ENCODE results near the gene PRKCH. TPM values are rescaled to one million over a fixed set of nuclear protein-coding genes. Genes with fewer than 3 reads are reported as not detected.

PRKCH gene
- total and polyA plus RNA-seq, 12 donors: 8.3 to 25.1 (median 17.7) TPM

GRCh38 chr14:61553730-61554641 is 232.6 kb downstream of the PRKCH start:
- no peak overlapping the region for H3K4me3 ChIP-seq
- H3K27me3 ChIP-seq: no peaks in the 10 kb centered on the region
- no peak for DNase-seq
- peak in 2 of 8 donors; percentile 26 to 43 for ATAC-seq
- peaks cover 0 to 58% (median 21%) of the 10 kb centered on the region in 9 donors for H3K4me1 ChIP-seq
- TF ChIP-seq CTCF (IDR thresholded peaks at IDR 0.05): no peak
- intact Hi-C loops (cut with DNase I): no loop called here
- H3K36me3 ChIP-seq: peaks cover 0 to 28% (median 2%) of the 10 kb centered on the region in 9 donors
- peak overlapping the region in 8 of 10 donors; percentile 52 to 92 (median 72) for H3K27ac ChIP-seq
- 68 to 78% methylated on average over 11 of the region's 11 CpGs for WGBS, 2 donors
- no peaks in the 10 kb centered on the region for H3K9me3 ChIP-seq

GRCh38 chr14:61555056-61555838 is 233.9 kb downstream of the PRKCH start:
- DNase-seq (no peak), ATAC-seq (no peak)
- Histone ChIP-seq H3K27me3 (no peaks in the 10 kb centered on the region), H3K36me3 (peaks cover 0 to 16% (median 0%) of the 10 kb centered on the region in 9 donors), H3K4me3 (no peak overlapping the region), H3K27ac (peak overlapping the region in 2 of 10 donors; percentile 27 to 92), H3K9me3 (no peaks in the 10 kb centered on the region), H3K4me1 (peaks cover 0 to 57% (median 27%) of the 10 kb centered on the region in 9 donors)
- TF ChIP-seq CTCF (IDR thresholded peaks at IDR 0.05): no peak
- intact Hi-C loops (cut with DNase I): no loop called here
- WGBS, 2 donors: 62 to 68% methylated on average over 6 of the region's 6 CpGs

DNA sequence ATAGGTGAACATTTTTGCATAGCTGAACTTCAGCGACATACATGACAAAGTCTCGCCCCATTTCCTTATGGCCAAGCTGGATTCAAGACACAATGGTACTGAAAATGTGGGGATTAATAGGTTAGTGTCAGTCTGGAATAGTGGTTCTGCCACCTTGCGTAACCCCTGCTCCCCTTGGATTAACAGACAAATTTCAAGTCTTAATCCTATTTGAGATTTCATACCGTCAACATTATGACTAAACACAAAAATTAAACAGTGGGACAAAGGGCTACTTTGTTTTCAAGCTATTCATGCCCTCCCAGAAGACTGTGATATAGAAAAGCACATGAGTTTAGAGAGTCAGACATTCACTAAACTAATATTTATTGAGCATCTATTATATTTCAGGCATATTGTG is 235.1 kb downstream of the PRKCH start:
- peaks cover 4 to 60% (median 37%) of the 10 kb centered on the region in 9 donors for H3K4me1 ChIP-seq

More for the DNA sequence above, 235.1 kb downstream of the PRKCH start:
- no peaks in the 10 kb centered on the region for H3K9me3 ChIP-seq
- ATAC-seq (no peak), DNase-seq (no peak)
- H3K36me3 ChIP-seq: peaks cover 0 to 3% (median 0%) of the 10 kb centered on the region in 9 donors
- no peak overlapping the region for H3K4me3 ChIP-seq
- H3K27ac ChIP-seq: no peak overlapping the region
- TF ChIP-seq CTCF (IDR thresholded peaks at IDR 0.05): no peak
- H3K27me3 ChIP-seq: no peaks in the 10 kb centered on the region
- WGBS, 2 donors: 96 to 97% methylated on average over 4 of the region's 4 CpGs
- intact Hi-C loops (cut with DNase I): no loop called here

Measured in heart right ventricle (tissue), 16 donors.